H1 (cell line): ENCODE measurements around the gene DUSP2. TPM values are rescaled to one million over a fixed set of nuclear protein-coding genes. Genes with fewer than 3 reads are reported as not detected.

Experiments
- CTCF ChIA-PET: fragments of 300-600 bp; sonication (Branson Sonifier 250); formaldehyde crosslinking; loops from one replicate; lab custom pipeline; 2021; ENCODE audit not compliant: partially characterized antibody; lab: Charles Lee
- POLR2A ChIA-PET: fragments of 300-600 bp; sonication (Branson Sonifier 250); formaldehyde crosslinking; loops from one replicate; lab custom pipeline; 2021; ENCODE audit warnings: inconsistent platforms; ENCODE audit not compliant: partially characterized antibody; lab: Charles Lee
- DNase-seq, 2 experiments: peaks; one replicate each; pipeline versions ENCODE4 v3.0.0 to v3.0.0-alpha.2; 2010 to 2022; ENCODE audit warnings: low spot score in 2 of 2, low read depth in 1 of 2, mixed read lengths in 1 of 2
- FAIRE-seq: peaks from 2 replicates; lab custom pipeline; 2011; peaks lifted over from hg19 to GRCh38; lab: Jason Lieb, UNC
- H2AFZ ChIP-seq: 2 replicates; pipeline ENCODE4 v1.8.1; 2012; ENCODE audit warnings: low read length, inconsistent platforms
- H2AK5ac ChIP-seq: 2 replicates; pipeline ENCODE4 v1.6.1; 2013; ENCODE audit warnings: low read depth, low read length
- H2BK120ac ChIP-seq: replicated peaks from 2 replicates; pipeline ENCODE3; 2013; ENCODE audit warnings: low read depth, low read length, inconsistent platforms
- H2BK12ac ChIP-seq: 2 replicates; pipeline ENCODE4 v1.6.1; 2013; ENCODE audit warnings: low read depth, low read length
- H2BK15ac ChIP-seq: 2 replicates; pipeline ENCODE4 v1.6.1; 2013; ENCODE audit warnings: low read length
- H2BK20ac ChIP-seq: 2 replicates; pipeline ENCODE4 v1.6.1; 2013; ENCODE audit warnings: low read length
- H2BK5ac ChIP-seq: 2 replicates; pipeline ENCODE4 v1.6.1; 2013; ENCODE audit warnings: low read depth, low read length
- H3K14ac ChIP-seq: 2 replicates; pipeline ENCODE4 v1.6.1; 2013; ENCODE audit warnings: inconsistent platforms; ENCODE audit not compliant: insufficient read length
- H3K18ac ChIP-seq: 2 replicates; pipeline ENCODE4 v1.6.1; 2013; ENCODE audit warnings: low read length; ENCODE audit errors: extremely low read depth
- H3K23ac ChIP-seq: 2 replicates; pipeline ENCODE4 v1.6.1; 2013; ENCODE audit warnings: inconsistent platforms; ENCODE audit not compliant: insufficient read length
- H3K23me2 ChIP-seq: 2 replicates; pipeline ENCODE4 v1.6.1; 2013; ENCODE audit warnings: low read depth, low read length
- H3K27ac ChIP-seq: 2 replicates; pipeline ENCODE4 v1.6.1; 2011; ENCODE audit warnings: low read depth, low read length, inconsistent platforms
- H3K27me3 ChIP-seq, 4 experiments: replicated peaks in 1 of 4; 1 replicate in 1 of 4; 2 replicates in 3 of 4; pipeline versions ENCODE4 v1.6.1 to v1.8.1; 2011 to 2013; ENCODE audit warnings: low read length in 3 of 4, mild to moderate bottlenecking in 3 of 4, inconsistent platforms in 2 of 4, mixed read lengths in 2 of 4, moderate library complexity in 1 of 4; ENCODE audit not compliant: control insufficient read depth in 3 of 4, insufficient read depth in 3 of 4; ENCODE audit errors: extremely low read depth in 1 of 4
- H3K36me3 ChIP-seq, 4 experiments: 2 replicates each; pipeline versions ENCODE4 v1.6.1 to v1.8.1; 2011 to 2013; ENCODE audit warnings: mild to moderate bottlenecking in 4 of 4, low read length in 3 of 4, moderate library complexity in 2 of 4, control low read depth in 1 of 4, inconsistent platforms in 1 of 4; ENCODE audit not compliant: insufficient read depth in 4 of 4, control insufficient read depth in 2 of 4
- H3K4ac ChIP-seq: replicated peaks from 2 replicates; pipeline ENCODE3; 2013; ENCODE audit warnings: low read length, low read depth, mixed read lengths, inconsistent platforms; ENCODE audit not compliant: insufficient read length
- H3K4me1 ChIP-seq, 4 experiments: replicated peaks in 1 of 4; 1 replicate in 1 of 4; 2 replicates in 3 of 4; pipeline versions ENCODE4 v1.6.1 to v1.8.1; 2011 to 2013; ENCODE audit warnings: low read length in 3 of 4, inconsistent platforms in 2 of 4, mixed read lengths in 1 of 4; ENCODE audit not compliant: insufficient read depth in 4 of 4, control insufficient read depth in 3 of 4
- H3K4me2 ChIP-seq, 2 experiments: 2 replicates each; pipeline versions ENCODE4 v1.6.1 to v1.8.1; 2011 to 2013; ENCODE audit warnings: low read depth in 2 of 2, low read length in 2 of 2, control low read depth in 1 of 2, inconsistent platforms in 1 of 2, mild to moderate bottlenecking in 1 of 2; ENCODE audit not compliant: insufficient read depth in 1 of 2
- H3K4me3 ChIP-seq, 4 experiments: fragments of 200-600, 300-600 bp in 1 of 4; sonication (generic), shearing (Covaris generic), sonication (Bioruptor Twin) in 1 of 4; 2 replicates each; pipeline versions ENCODE4 v1.5.1 to v1.8.1; 2011 to 2016; ENCODE audit warnings: low read length in 4 of 4, low read depth in 3 of 4, control low read depth in 2 of 4, inconsistent platforms in 2 of 4, mild to moderate bottlenecking in 2 of 4, mixed read lengths in 1 of 4, moderate library complexity in 1 of 4; ENCODE audit not compliant: insufficient read depth in 2 of 4; ENCODE audit errors: extremely low read depth in 1 of 4
- H3K56ac ChIP-seq: replicated peaks from 2 replicates; pipeline ENCODE3; 2013; ENCODE audit warnings: low read depth, mild to moderate bottlenecking, mixed read lengths, low read length, inconsistent platforms; ENCODE audit not compliant: insufficient read length
- H3K79me1 ChIP-seq: 2 replicates; pipeline ENCODE4 v1.6.1; 2013; ENCODE audit warnings: low read depth, low read length, control low read depth
- H3K79me2 ChIP-seq, 2 experiments: 2 replicates each; pipeline versions ENCODE4 v1.6.1 to v1.8.1; 2012 to 2013; ENCODE audit warnings: low read length in 2 of 2, mild to moderate bottlenecking in 2 of 2, inconsistent platforms in 1 of 2; ENCODE audit not compliant: insufficient read depth in 2 of 2, control insufficient read depth in 1 of 2
- H3K9ac ChIP-seq, 4 experiments: replicated peaks in 1 of 4; 1 replicate in 1 of 4; 2 replicates in 3 of 4; pipeline versions ENCODE4 v1.6.1 to v1.8.1; 2011 to 2013; ENCODE audit warnings: low read depth in 3 of 4, low read length in 3 of 4, control low read depth in 2 of 4, mild to moderate bottlenecking in 2 of 4, moderate library complexity in 2 of 4, inconsistent platforms in 1 of 4; ENCODE audit errors: extremely low read depth in 1 of 4
- H3K9me3 ChIP-seq, 2 experiments: 2 replicates each; pipeline versions ENCODE4 v1.6.1 to v1.8.1; 2012 to 2013; ENCODE audit warnings: mild to moderate bottlenecking in 2 of 2, moderate library complexity in 2 of 2, control low read depth in 1 of 2, inconsistent platforms in 1 of 2, low read depth in 1 of 2, low read length in 1 of 2, mixed read lengths in 1 of 2; ENCODE audit not compliant: insufficient read depth in 2 of 2
- H4K20me1 ChIP-seq, 2 experiments: replicated peaks in 1 of 2; 2 replicates each; pipeline versions ENCODE3 to v1.8.1; 2011 to 2013; ENCODE audit warnings: inconsistent platforms in 2 of 2, low read length in 2 of 2, mild to moderate bottlenecking in 1 of 2; ENCODE audit not compliant: insufficient read depth in 2 of 2, control insufficient read depth in 1 of 2
- H4K5ac ChIP-seq: 2 replicates; pipeline ENCODE4 v1.6.1; 2013; ENCODE audit warnings: low read length, low read depth, mixed read lengths, inconsistent platforms; ENCODE audit not compliant: insufficient read length
- H4K8ac ChIP-seq: 2 replicates; pipeline ENCODE4 v1.8.0; 2013; ENCODE audit warnings: mild to moderate bottlenecking, moderate library complexity, low read length, inconsistent platforms; ENCODE audit not compliant: insufficient read depth; ENCODE audit errors: extremely low read depth
- H4K91ac ChIP-seq: replicated peaks from 2 replicates; pipeline ENCODE3; 2013; ENCODE audit warnings: low read length, mixed read lengths, inconsistent platforms; ENCODE audit not compliant: insufficient read length
- RAD21 ChIP-seq, 2 experiments: IDR thresholded peaks in 1 of 2; conservative IDR thresholded peaks in 1 of 2; 2 replicates each; pipeline ENCODE4 v1.6.1; 2011; ENCODE audit warnings: low read depth in 2 of 2, low read length in 2 of 2, improper control_type of control experiment in 1 of 2, inconsistent platforms in 1 of 2, mild to moderate bottlenecking in 1 of 2, moderate library complexity in 1 of 2
- TEAD4 ChIP-seq: IDR thresholded peaks from 2 replicates; pipeline ENCODE4 v1.6.1; 2012; ENCODE audit warnings: low read depth, low read length, inconsistent platforms, mixed read lengths
- WGBS, 2 experiments: shearing (Covaris generic) in 1 of 2; methylation state at CpG; one replicate each; pipeline versions ENCODE4 v1.1.6 to v1.1.7; 2013 to 2015; ENCODE audit warnings: low lambda C conversion rate in 2 of 2, mixed read lengths in 2 of 2, inconsistent platforms in 1 of 2, low coverage in 1 of 2, missing lambda C conversion rate in 1 of 2; ENCODE audit not compliant: insufficient replicate concordance in 2 of 2, insufficient coverage in 1 of 2, insufficient read length in 1 of 2; ENCODE audit errors: extremely low coverage in 1 of 2, missing lambda C conversion rate in 1 of 2; 5-methylcytosine and 5-hydroxymethylcytosine counted together
- polyA plus RNA-seq, 7 experiments: library from polyadenylated mRNA; depleted of rRNA in 3 of 7; stranded (reverse) in 5 of 7; unstranded in 2 of 7; fragments of >200 nt in 5 of 7; fragments of 200-250 nt in 2 of 7; gene quantifications; 1 replicate in 5 of 7; 2 replicates in 1 of 7; 4 replicates in 1 of 7; pipeline versions ENCODE4 v1.2.1 to v1.2.3, GENCODE V29; 2011 to 2013; ENCODE audit warnings: missing spikeins in 2 of 7, mixed read lengths in 2 of 7
- total RNA-seq: library from RNA; stranded (reverse); fragmentation: NEBNext Ultra II Directional; extraction: Animal tissue kit (Norgen Biotek cat#: 25700); gene quantifications from 2 replicates; pipeline ENCODE4 v1.2.1, GENCODE V29; 2021
- TF ChIP-seq, protein P1 (sequence below), 3 experiments: IDR thresholded peaks; 1 replicate in 2 of 3; 2 replicates in 1 of 3; pipeline versions ENCODE4 v1.5.1 to v1.6.1; 2011; ENCODE audit warnings: low read length in 3 of 3, mild to moderate bottlenecking in 3 of 3, inconsistent platforms in 2 of 3, low read depth in 1 of 3, moderate library complexity in 1 of 3; ENCODE audit not compliant: insufficient read depth in 1 of 3; ENCODE audit errors: control extremely low read depth in 1 of 3

DUSP2 gene
- total and polyA plus RNA-seq, 2 of the 8 experiments (the other 6 are each of a cell fraction or from before 2014, with no cell fraction given), result 10.1 to 10.4 TPM

DNA sequence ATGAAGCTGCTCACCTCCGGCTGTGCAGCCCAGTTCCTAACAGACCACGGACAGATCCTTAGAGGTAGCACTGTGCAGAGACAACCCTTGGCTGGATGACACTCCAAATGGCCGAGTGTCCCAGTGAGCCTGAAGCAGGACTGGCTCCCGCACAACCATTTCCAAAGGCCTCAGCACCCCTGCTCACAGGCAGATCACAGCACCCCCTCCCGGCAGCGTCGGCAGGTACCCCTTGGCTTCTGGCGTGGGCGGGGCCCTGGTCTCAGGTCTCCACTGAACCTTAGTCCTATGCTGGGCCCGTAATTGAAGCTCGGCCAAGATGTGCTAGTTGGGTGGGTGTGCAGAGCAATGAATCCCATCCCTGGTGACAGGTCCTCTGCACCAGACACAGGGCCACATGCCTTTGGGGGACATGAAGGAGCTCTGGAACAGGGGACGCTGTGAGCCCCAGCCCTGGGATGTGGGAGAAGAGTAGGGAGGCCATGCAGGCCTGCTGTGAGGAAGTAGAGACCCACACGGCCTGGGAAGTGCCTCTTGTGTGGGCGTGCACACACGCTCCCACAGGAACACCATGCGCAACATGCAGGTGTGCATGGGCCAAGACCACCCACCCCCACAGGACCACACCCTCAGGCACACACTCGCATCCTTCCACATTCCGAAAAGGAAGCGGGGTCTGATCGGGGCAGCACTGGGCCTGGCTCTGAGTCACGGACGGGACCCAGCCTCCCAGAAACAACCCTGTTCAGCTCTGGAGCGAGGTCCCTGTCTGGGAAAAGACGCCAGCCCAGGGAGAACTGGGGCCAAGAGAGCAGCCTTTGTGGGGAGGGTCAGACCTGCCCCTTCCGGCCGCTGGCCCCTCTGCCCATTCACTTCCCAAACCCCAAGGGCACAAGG, 2.8 kb downstream of the DUSP2 start:
- Histone ChIP-seq H3K18ac (no peak overlapping the region), H3K27ac (no peak overlapping the region), H2BK20ac (no peak overlapping the region), H3K4me3 (no peak overlapping the region), H3K56ac (no peak overlapping the region), H3K14ac (no peak overlapping the region), H3K27me3 (peaks cover 4 to 30% (median 20%) of the 10 kb centered on the region in 4 experiments; a peak in 6 of 7 replicates), H2AK5ac (no peak overlapping the region), H2BK120ac (no peak overlapping the region), H3K4ac (no peak overlapping the region), H2BK5ac (no peak overlapping the region), H4K20me1 (no peaks in the 10 kb centered on the region), H4K5ac (no peak overlapping the region), H3K4me2 (no peak overlapping the region), H2AFZ (no peak overlapping the region), H3K36me3 (no peaks in the 10 kb centered on the region), H3K79me2 (no peaks in the 10 kb centered on the region), H3K4me1 (peaks cover 0 to 39% (median 20%) of the 10 kb centered on the region in 4 experiments; a peak in 6 of 7 replicates), H3K23ac (no peak overlapping the region), H2BK12ac (no peak overlapping the region), H2BK15ac (no peak overlapping the region), H3K79me1 (no peaks in the 10 kb centered on the region), H3K9ac (no peak overlapping the region), H3K23me2 (peaks cover 5% of the 10 kb centered on the region), H4K91ac (no peak overlapping the region), H3K9me3 (no peaks in the 10 kb centered on the region), H4K8ac (no peak overlapping the region)
- TF ChIP-seq RAD21 (IDR thresholded peaks at IDR 0.05 in 1 of 2, conservative IDR thresholded peaks at IDR 0.05 in 1 of 2; ENCODE audit: low read depth in 2 of 2, low read length in 2 of 2), result peak; percentile 18 to 49; a peak in 3 of 4 replicates
- TF ChIP-seq, protein P1, sequence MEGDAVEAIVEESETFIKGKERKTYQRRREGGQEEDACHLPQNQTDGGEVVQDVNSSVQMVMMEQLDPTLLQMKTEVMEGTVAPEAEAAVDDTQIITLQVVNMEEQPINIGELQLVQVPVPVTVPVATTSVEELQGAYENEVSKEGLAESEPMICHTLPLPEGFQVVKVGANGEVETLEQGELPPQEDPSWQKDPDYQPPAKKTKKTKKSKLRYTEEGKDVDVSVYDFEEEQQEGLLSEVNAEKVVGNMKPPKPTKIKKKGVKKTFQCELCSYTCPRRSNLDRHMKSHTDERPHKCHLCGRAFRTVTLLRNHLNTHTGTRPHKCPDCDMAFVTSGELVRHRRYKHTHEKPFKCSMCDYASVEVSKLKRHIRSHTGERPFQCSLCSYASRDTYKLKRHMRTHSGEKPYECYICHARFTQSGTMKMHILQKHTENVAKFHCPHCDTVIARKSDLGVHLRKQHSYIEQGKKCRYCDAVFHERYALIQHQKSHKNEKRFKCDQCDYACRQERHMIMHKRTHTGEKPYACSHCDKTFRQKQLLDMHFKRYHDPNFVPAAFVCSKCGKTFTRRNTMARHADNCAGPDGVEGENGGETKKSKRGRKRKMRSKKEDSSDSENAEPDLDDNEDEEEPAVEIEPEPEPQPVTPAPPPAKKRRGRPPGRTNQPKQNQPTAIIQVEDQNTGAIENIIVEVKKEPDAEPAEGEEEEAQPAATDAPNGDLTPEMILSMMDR (IDR thresholded peaks at IDR 0.05; ENCODE audit: control extremely low read depth in 1 of 3, insufficient read depth in 1 of 3, low read depth in 1 of 3, low read length in 3 of 3), result peak in 2 of 3 experiments; percentile 54 to 56; a peak in 3 of 4 replicates
- TF ChIP-seq TEAD4, result no peak
- DNase-seq (peak in 1 of 2 experiments; percentile 79), FAIRE-seq (no peak)
- WGBS, 2 experiments, result 84% methylated on average over 26 of the region's 26 CpGs; no CpG with 5 or more reads in 1 of the 2 experiments
- ChIA-PET CTCF (interaction anchor here (0.7 to 13.4 kb wide), 21 partner anchors 9 to 149 kb away, joined by 3 to 155 read pairs (median 6); partner anchors contain the start of genes ADRA2B and CIAO1), POLR2A (interaction anchor here (0.7 to 0.9 kb wide), 2 partner anchors 9 to 10 kb away, joined by 3 to 4 read pairs; no protein-coding TSS in a partner anchor)
